Measurements from ENCODE around the gene CD38.
A peak's percentile ranks its signal among the peaks of the same experiment; 100 is the strongest.

Gene CD38

DNA sequence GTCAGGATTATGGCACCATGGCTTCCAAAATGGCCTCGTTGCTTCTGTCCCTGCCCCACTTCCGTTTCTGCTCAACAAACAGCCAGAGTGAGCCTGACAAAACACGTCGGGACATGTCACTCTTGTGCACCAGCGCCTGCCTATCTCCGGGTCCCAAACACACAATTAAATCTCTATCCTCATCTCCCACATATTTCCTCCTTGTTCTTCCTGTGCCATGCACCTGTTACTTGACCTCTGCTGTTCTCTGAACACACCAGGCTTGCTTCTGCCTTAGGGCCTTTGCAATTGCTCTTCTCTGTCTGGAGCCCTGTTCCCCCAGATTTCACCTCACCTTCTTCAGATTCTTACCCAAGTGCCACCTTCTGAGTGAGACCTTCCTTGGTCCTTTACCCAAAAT lies 12.7 kb upstream of the CD38 start:
- no peak for DNase-seq

GRCh38 chr4:15765910-15766697 lies 12.0 kb upstream of the CD38 start:
- DNase-seq: peak; percentile 56

DNA sequence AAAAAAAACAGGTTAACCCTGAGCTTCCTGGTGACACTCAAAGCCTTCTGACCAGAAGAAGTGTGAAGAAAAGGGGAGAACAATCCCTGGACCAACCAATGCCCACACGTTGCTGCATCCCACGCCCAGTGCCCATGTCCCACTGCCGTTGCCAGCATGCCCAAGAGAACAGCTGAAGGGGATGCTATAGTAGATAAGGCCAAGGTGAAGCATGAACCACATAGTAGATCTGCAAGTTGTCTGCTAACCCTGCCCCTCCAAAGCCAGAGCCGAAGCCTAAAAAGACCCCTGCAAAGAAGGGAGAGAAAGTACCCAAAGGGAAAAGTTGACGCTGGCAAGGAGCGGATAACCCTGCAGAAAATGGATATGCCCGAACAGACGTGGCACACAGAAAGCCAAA lies 11.3 kb upstream of the CD38 start:
- no peak for DNase-seq

DNA sequence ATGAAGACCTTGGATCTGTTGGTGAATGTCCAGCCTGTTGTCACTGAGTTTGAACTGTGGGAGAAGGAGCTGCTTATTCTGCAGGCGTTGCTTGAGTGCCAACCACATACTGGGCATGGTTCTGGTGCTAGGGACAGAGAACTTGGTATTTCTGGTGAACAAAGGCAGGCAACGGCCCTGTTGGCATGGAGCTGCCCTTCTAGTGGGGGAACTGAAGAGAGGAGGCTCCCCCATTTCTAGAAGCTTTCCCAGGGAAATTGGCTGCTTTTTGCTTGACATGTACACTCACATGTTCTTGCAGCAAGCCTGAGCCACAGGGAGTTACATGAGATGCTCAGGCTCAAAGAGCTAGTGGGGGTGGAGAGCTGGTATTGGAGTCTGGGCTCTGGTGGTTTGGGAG lies 8.9 kb upstream of the CD38 start:
- DNase-seq: no peak

- DNase-seq: no peak
Measured at GRCh38 chr4:15771216-15772058, 6.7 kb upstream of the CD38 start.

- no peak for DNase-seq
Measured at GRCh38 chr4:15774020-15774420, 4.1 kb upstream of the CD38 start.

DNA sequence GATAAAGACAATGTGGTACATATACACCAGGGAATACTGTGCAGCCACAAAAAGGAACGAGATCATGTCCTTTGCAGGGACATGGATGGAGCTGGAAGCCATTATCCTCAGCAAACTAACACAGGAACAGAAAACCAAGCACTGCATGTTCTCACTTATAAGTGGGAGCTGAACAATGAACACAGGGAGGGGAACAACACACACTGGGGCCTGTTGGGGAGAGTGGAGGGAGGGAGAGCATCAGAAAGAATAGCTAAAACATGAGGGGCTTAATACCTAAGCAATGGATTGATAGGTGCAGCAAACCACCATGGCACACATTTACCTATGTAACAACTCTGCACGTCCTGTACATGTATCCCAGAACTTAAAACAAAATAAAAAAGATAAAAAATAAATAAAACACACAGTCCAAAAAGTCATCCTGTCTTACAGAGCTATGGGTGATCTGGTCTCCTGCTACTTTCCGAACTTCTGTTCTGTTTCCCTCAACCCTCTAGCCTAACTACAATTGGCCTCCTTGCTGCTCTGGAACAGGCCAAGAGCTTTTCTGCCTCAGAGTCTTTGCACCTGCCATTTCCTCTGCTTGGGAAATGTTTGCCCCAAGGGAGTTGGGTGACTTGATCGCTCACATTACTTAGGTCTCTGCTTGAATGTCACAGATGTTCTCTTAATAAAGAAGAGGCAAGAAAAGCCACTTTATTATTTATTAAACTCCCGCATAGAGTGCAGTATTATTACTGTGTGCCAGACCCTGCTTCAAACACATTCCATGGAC lies 1.1 kb upstream of the CD38 start:
- no peak for DNase-seq

DNA sequence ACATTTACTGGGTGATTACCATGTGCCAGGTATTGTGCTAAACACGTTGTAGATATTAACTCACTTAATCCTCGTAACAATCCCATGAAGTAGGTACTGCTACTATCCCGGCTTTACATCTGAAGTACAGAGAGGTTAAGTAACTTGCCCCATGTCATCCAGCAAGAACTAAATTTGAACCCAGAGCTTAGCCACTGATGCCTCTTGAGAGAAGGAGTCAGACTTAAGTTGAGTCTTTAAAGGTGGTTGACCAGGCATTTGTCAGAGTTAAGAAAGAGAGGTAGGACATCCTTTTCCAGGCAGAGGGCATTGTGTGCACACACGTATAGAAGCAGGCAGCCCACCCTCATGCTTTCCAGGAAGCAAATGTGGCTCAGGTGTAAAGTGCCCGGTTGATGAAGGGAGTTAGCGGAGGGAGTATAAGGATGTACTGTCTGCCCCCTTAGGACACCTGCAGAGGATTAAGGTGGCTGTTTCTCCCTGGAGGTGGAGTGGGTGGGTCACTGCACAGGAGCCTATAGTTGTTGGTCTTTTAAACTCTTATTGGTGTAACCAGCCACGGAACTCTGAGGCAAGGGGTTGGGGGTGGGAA lies 335 bp upstream of the CD38 start:
- DNase-seq: no peak

GRCh38 chr4:15779306-15779705 lies 1.2 kb downstream of the CD38 start:
- no peak for DNase-seq

DNA sequence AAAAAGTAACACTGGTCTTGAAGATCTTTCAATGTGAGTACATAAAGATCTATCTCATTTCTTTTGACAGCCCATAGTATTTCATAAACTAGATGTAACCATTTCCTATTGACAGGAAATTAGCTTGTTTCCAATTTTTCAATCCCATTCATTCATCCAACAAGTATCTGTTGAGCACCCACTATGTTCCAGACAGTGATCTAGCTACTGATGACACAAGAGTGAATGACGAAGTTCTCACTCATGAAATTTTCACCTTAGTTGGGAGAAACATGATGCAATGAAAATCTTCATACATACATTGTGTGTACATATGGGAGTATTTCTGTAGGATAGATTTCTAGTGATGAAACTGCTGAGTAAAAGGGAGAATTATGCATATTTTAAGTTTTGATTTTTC lies 1.7 kb downstream of the CD38 start:
- DNase-seq: no peak

DNA sequence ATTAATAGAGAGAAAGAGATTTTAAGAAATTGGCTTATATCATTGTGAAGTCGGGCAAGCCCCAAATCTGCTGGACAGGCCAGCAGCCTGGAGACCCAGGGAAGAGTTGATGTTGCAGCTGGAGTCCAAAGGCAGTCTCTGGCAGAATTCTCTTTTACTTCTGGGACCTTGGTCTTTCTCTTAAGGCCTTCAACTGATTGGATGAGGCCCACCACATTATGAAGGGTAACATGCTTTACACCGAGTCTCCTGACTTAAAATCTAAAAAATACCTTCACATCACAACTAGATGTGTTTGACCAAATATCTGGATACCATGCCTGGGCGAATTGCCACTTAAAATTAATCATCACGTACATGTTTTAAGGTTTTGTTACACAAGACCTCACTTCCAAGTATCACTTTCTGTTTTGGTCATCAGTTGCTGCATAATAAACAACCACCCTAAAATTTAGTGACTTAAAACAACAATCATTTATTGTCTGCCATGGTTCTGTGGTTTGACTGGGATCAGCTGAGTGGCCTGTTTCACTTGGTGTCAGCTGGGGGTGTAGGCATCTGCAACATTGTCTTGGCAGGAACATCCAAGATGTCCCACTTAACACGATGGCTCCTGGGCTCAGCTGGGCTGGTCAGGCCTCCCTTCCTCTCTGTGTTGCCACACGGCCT lies 3.4 kb downstream of the CD38 start:
- no peak for DNase-seq

- DNase-seq: no peak
Measured at GRCh38 chr4:15783676-15784075, 5.5 kb downstream of the CD38 start.

DNA sequence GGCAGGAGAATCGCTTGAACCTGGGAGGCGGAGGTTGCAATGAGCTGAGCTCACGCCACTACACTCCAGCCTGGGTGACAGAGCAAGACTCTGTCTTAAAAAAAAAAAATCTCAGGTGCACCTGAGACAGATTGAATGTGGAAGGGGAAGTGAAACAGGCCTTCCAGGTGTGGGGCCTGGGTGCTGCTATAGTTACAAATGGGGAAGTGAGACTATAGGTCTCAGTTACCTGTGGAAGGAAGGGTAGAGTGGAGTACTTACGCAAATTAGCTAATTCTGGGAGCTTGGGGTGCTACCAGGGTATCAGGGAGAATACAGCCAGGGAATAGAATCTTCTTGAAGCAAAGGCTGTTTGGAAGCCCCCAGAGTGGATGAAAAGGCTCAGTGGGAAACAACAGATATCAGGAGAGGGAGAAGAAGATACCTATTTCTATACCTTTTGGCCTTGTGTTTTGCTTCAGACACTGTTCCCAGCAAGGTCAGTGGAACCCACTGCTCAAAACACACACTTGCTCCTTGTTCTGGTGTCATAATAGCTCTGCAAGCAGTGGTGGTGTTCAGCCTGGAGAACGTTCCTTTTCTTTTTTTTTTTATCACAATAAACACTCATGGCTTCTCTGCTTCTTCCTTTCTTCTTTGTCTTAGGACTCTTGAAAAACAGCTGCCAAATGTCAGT lies 7.0 kb downstream of the CD38 start:
- no peak for DNase-seq

GRCh38 chr4:15786743-15787142 lies 8.6 kb downstream of the CD38 start:
- no peak for DNase-seq

GRCh38 chr4:15792974-15793373 lies 14.8 kb downstream of the CD38 start:
- no peak for DNase-seq

DNA sequence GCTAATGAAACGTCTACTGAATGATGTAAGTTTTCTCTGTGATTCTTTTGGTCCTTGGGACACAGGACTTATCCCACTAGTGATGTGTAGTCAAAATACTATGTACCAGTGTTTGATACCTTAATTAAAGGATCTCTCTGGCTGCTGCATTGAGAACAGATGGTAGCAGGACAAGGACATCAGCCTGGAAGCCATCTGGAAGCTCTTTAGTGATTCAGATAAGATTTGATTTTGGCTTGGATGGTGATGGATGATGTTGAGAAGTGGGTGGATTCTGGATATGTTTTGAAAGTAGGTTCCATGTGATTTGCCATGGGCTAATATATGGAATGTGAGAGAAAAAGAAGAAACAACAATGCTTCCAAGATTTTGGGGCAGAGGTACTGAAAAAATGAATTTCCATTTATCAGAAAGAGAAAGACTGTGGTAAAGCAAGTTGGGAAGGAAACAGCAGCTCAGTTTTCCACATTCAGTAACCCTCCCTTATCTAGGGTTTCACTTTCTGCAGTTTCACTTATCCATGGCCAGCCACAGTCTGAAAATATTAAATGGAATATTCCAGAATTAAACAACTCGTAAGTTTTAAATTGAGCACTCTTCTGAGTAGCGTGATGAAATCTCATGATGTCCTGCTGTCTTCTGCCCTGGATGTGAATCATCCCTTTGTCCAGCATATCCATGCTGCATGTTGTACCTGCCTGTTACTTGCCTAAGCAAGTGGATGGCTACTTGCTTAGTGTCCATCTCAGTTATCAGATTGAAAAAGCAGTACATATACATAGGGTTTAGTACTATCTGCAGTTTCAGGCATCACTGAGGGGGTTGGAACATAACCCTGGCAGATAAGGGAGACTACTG lies 15.6 kb downstream of the CD38 start:
- DNase-seq: no peak

GRCh38 chr4:15794426-15794825 lies 16.3 kb downstream of the CD38 start:
- DNase-seq: no peak

DNA sequence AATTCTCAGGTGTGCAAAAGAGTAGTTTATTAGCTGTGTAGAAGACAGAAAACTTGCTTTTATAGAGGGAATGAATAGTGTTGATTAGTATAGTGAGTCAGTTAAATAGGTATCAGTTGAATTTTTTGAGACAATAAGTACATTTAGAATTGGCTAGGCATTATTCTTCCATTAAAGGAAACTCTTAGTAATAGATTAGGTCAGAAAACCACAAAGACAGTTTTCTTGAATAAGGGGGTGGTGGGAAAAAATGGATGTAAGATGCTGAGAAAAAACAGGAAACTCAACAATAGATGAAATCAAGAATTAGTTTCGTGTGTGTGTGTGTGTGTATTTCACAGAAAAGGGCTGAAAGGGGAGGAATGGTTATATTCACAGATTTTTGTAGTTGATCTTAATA lies 16.8 kb downstream of the CD38 start:
- no peak for DNase-seq

DNA sequence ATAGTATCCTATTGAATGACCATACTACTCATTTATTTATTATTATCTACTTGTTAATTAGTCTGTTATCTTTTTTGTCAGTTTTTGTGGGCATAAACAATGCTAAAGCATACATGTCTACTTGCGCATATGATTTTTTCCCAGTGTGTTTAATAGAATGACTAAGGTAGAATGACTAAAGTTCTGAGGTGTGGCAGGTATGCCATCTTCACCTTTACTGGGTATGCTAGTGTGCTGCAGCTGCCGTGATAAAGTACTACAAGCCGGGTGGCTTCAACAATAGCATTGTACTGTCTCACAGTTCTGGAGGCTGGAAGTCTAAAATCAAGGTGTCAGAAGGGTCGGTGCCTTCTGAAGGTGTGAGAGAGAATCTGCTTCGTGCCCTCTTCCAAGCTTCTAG lies 19.2 kb downstream of the CD38 start:
- no peak for DNase-seq

GRCh38 chr4:15799141-15799540 lies 21.0 kb downstream of the CD38 start:
- no peak for DNase-seq

DNA sequence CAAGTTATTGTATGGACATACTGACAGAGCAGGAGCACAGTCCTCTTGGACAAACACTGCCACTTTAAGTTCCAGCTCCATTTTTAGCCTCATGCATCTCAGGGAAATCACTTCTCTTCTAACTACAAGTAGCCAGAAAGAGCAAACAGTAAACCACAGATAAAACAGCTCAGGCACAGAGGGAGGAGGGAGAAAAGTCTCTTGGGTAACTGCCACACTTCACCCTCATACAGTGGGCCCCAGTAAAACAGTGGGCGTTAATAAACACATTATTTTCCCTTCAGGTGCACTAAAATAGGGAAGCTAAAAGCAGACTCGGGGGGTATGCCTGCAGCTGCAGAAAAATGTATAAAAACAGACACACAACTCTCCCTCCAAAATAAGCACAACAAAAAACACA lies 21.6 kb downstream of the CD38 start:
- DNase-seq: no peak

Measured in CD4-positive, alpha-beta T cell treated with Interleukin-12 subunit alpha and Interleukin-12 subunit beta, for 1 hour (primary cell).